Activated CD4-positive, alpha-beta memory T cell treated with anti-CD3 and anti-CD28 coated beads for 36 hours (primary cell): ENCODE results near the gene EPS8. TPM values are rescaled to one million over a fixed set of nuclear protein-coding genes. Genes with fewer than 3 reads are reported as not detected.
"Not testable (repeated sequence)": the region's sequence is repeated elsewhere in the genome, so short reads cannot be mapped to it uniquely, and the experiment has no call there.

Experiments
- CTCF ChIA-PET: fragments of 350-600 bp; sonication (Branson Sonifier 250); formaldehyde crosslinking; loops from one replicate; lab custom pipeline; 2021; ENCODE audit warnings: antibody characterized with exemption, inconsistent platforms; lab: Charles Lee
- POLR2A ChIA-PET: fragments of 350-600 bp; sonication (Branson Sonifier 250); formaldehyde crosslinking; loops from one replicate; lab custom pipeline; 2021; ENCODE audit warnings: antibody characterized with exemption; lab: Charles Lee
- DNase-seq: peaks from one replicate; pipeline ENCODE4 v3.0.0-alpha.2; 2020
- H3K27ac Mint-ChIP-seq: one replicate; pipeline ENCODE4 v1.8.0; 2021; ENCODE audit warnings: mixed read lengths
- H3K27me3 Mint-ChIP-seq: one replicate; pipeline ENCODE4 v1.8.0; 2021; ENCODE audit warnings: mixed read lengths
- H3K36me3 Mint-ChIP-seq: one replicate; pipeline ENCODE4 v1.8.0; 2021; ENCODE audit warnings: mixed read lengths
- H3K4me1 Mint-ChIP-seq: one replicate; pipeline ENCODE4 v1.8.0; 2021; ENCODE audit warnings: low read depth, mixed read lengths
- H3K4me3 Mint-ChIP-seq: one replicate; pipeline ENCODE4 v1.8.0; 2021; ENCODE audit warnings: mild to moderate bottlenecking, mixed read lengths
- H3K9me3 Mint-ChIP-seq: one replicate; pipeline ENCODE4 v1.8.0; 2021; ENCODE audit warnings: mixed read lengths
- intact Hi-C: fragments of 100-400 bp; cut with micrococcal nuclease; formaldehyde crosslinking; loops from one replicate; pipeline ENCODE4 v1.15.1; 2023
- total RNA-seq, 2 experiments: library from RNA; stranded (reverse); gene quantifications; one replicate each; pipeline ENCODE4 v1.2.3, GENCODE V29; 2021

Gene EPS8
- total RNA-seq, 2 experiments from 2014 or later, result 3.2 to 3.5 TPM

DNA sequence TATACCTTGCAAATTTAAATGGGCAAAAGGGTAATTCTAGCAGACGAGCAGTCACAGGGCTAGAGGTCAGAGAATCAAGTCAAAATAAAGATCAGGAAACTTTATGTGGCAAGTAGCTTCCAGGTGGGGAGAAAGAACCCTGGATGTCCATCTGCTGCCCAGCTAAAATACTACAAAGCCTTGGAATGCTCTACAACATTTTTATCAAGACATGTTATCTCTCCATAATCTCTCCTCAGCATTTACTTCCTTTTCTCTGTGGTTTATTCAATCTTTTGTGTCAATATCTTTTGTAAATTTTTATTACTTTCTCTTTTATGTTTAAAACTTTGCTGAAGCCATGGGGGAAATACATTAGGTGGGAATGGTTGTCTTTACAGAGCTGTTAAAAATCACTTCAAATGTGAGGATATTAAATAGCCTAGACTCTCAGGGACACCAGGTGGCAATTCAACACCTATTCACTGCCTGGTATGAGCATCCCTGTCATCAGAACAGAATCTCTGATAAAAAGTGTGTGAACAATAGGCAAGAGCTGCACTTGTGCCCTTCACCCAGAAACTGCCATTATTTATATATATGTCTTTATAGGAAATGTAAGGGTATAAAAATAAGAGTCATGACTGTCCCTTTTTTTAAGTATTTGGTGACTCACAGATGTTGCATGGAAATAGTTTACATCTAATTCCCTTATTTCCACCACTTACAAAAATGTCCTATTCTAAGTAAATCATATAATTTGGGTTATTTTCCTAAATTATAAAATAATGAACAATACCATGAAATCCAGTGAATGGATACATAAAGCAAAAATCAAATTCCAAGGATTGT lies 152.9 kb downstream of the EPS8 start:
- CTCF ChIA-PET, result interaction anchor here (0.8 kb wide), 1 partner anchor 52 kb away, joined by 3 read pairs; no protein-coding TSS in a partner anchor

DNA sequence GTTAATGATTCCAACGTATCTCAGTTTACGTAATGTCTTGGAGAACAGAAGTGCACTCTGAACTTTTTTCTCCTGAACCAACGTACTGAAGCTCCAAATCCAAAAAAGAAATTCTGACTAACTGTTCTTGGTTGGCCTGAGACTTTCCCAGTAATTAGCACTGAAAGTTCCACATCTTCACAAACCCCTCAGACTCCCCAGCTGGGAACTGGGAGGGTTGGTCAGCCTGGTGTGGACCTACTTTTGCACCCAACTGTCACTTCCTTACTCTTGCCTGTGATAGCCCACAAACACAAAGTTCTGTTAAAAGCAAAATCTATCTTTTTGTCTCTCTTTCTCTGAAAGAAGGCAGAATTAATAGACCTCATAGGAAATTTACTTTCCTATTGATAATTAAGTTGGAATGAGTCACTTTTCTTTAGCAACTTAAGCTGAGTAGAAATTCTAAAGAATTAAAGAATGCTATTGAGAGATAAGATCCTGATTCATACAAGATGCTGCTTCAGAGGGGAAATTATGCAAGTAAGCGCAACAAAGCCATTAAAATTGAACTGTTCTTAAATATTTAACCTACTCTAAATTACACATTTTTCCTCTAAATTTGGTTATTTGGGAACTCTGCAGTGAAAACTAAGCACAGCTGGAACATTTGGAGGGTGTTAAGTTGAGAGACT lies 155.0 kb downstream of the EPS8 start:
- intact Hi-C loops, result no loop called here
- no peaks in the 10 kb centered on the region for H3K4me1 Mint-ChIP-seq
- peaks cover 2% of the 10 kb centered on the region for H3K27me3 Mint-ChIP-seq
- ChIA-PET POLR2A (no interaction called here), CTCF (interaction anchor here (0.5 to 1.2 kb wide), 3 partner anchors 11 to 50 kb away, joined by 3 to 4 read pairs (median 4); no protein-coding TSS in a partner anchor)
- no peaks in the 10 kb centered on the region for H3K9me3 Mint-ChIP-seq
- no peak overlapping the region for H3K4me3 Mint-ChIP-seq
- H3K36me3 Mint-ChIP-seq, result no peaks in the 10 kb centered on the region
- H3K27ac Mint-ChIP-seq, result no peak overlapping the region
- no peak for DNase-seq

More for the DNA sequence above, 152.9 kb downstream of the EPS8 start:
- Mint-ChIP-seq H3K27ac (no peak overlapping the region), H3K9me3 (no peaks in the 10 kb centered on the region), H3K4me1 (no peaks in the 10 kb centered on the region), H3K4me3 (no peak overlapping the region), H3K27me3 (peaks cover 4% of the 10 kb centered on the region), H3K36me3 (no peaks in the 10 kb centered on the region)
- intact Hi-C loops, result no loop called here
- DNase-seq, result no peak
- POLR2A ChIA-PET, result no interaction called here

DNA sequence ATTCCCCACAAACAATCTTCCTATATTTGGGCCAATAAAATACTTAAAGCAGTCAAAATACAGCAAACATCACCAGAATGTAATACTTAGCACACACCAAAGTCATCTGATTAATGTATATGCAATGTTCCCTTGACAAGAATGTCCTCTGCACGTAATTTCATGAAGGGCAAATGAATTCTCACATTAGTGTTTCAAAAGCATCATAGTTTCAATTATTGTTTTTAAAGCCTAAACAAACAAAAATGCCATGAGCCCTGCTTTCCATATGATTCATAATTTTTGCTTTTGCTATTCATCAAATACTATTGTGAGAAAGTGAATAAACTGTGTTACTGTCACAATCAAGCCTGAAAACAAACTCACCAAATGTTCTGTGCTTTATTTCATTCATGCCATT lies 156.0 kb downstream of the EPS8 start:
- no peak overlapping the region for H3K27ac Mint-ChIP-seq

DNA sequence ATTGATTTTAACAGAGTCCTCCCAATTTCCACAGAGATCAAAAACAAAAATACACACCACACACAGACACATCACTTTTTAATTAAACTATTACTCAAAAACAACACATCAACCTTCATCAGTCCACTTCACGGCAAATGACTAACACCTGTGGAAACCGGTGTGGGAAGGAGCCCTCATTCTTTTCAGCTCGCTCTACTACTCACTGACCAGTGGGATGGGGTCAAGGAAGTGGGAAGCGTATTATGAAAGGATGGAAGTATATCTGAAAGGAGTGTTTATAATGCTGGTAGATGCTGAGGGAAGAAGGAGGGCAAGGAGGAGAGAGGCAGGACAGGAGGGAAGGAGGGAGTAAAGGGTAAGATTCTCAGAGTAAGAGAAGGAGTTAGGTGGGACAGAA lies 156.5 kb downstream of the EPS8 start:
- peaks cover 1% of the 10 kb centered on the region for H3K27me3 Mint-ChIP-seq
- intact Hi-C loops, result no loop called here
- no peaks in the 10 kb centered on the region for H3K4me1 Mint-ChIP-seq
- no peak for DNase-seq
- H3K9me3 Mint-ChIP-seq, result no peaks in the 10 kb centered on the region
- CTCF ChIA-PET, result no interaction called here
- POLR2A ChIA-PET, result no interaction called here
- no peak overlapping the region for H3K27ac Mint-ChIP-seq
- H3K4me3 Mint-ChIP-seq, result no peak overlapping the region
- H3K36me3 Mint-ChIP-seq, result no peaks in the 10 kb centered on the region

More for the DNA sequence above, 156.0 kb downstream of the EPS8 start:
- POLR2A ChIA-PET, result no interaction called here
- CTCF ChIA-PET, result interaction anchor here (0.5 to 1.2 kb wide), 3 partner anchors 12 to 49 kb away, joined by 3 to 4 read pairs (median 4); no protein-coding TSS in a partner anchor
- H3K4me1 Mint-ChIP-seq, result no peaks in the 10 kb centered on the region
- peaks cover 2% of the 10 kb centered on the region for H3K27me3 Mint-ChIP-seq
- H3K4me3 Mint-ChIP-seq, result no peak overlapping the region
- DNase-seq, result no peak
- H3K36me3 Mint-ChIP-seq, result no peaks in the 10 kb centered on the region
- intact Hi-C loops, result no loop called here
- no peaks in the 10 kb centered on the region for H3K9me3 Mint-ChIP-seq

DNA sequence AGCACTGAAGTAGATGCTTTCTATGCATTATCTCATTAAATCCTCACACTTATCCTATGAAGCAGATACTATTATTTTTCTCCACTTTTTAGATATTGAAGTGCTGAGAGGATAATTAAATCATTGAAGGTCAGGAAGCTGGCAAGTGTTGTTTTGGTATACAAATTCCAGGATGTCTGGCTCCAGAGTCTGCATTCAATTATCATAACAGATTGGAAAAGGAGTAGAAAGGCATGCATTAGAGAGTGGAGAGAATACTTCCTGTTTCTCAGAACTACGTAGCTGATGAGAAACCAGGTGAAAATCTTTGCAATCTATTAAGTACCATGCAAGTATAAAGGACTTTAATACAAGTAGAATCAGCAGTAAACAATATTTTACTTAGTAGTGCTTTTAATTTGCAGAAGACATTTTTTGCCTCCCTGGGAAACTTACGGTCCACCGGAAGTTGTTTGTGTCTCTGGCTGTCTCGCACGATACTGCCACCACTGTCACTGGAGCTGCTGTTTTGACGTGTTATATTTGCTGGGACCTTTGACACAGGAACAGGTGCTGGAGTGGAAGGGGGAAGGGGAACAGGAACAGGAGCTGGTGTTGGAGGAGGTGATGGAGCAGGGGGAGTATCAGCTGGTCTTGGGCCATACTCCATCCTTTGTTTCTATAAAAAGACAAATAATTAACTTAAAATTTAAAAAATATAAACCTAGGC lies 158.0 kb downstream of the EPS8 start:
- no peaks in the 10 kb centered on the region for H3K4me1 Mint-ChIP-seq
- no peak overlapping the region for H3K27ac Mint-ChIP-seq
- H3K36me3 Mint-ChIP-seq, result no peaks in the 10 kb centered on the region
- no peak overlapping the region for H3K4me3 Mint-ChIP-seq
- ChIA-PET CTCF (no interaction called here), POLR2A (no interaction called here)
- intact Hi-C loops, result no loop called here
- no peak for DNase-seq
- H3K9me3 Mint-ChIP-seq, result no peaks in the 10 kb centered on the region
- no peaks in the 10 kb centered on the region for H3K27me3 Mint-ChIP-seq

DNA sequence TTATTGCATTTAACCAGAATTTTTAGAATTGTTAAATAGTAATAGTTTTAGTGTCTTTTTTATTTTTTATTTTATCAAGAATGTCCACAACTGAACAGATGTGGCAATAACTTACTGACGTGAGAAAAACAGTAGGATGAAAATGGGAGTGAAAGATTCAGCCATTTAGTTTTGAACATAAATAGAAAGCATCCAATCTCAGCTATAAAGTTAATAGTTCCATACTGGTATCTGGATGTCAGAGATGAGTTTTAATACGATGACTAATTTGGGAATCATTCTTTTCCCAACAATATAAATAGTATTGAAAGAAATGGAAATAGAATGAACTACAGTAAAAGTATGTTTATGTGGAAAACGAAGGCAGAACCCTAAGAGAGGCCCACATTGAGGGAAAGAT lies 159.4 kb downstream of the EPS8 start:
- Mint-ChIP-seq H3K36me3 (no peaks in the 10 kb centered on the region), H3K4me1 (no peaks in the 10 kb centered on the region), H3K27ac (no peak overlapping the region), H3K27me3 (no peaks in the 10 kb centered on the region), H3K4me3 (no peak overlapping the region), H3K9me3 (no peaks in the 10 kb centered on the region)
- ChIA-PET CTCF (no interaction called here), POLR2A (no interaction called here)
- DNase-seq, result no peak
- intact Hi-C loops, result no loop called here

DNA sequence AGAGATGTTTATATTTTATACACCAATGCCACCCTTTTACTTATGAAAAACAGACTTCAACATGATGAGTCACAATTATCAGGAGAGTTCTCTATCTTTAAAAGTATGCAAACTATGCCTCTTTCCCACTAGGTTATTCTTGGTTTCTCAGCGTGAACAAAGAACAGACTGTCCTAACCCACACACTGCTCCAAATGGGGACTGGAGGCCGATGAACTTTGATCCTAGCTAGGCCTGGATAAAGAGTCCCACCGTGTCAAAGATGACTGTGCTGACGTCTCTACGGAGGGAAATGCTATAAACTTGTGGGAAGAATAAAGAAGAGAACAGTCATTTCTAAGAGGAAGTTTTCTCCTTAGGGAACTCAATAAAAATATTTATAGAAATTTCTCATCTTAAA lies 160.1 kb downstream of the EPS8 start:
- H3K36me3 Mint-ChIP-seq, result no peaks in the 10 kb centered on the region
- no peak overlapping the region for H3K27ac Mint-ChIP-seq
- intact Hi-C loops, result no loop called here
- ChIA-PET POLR2A (no interaction called here), CTCF (no interaction called here)
- no peak overlapping the region for H3K4me3 Mint-ChIP-seq
- no peak for DNase-seq
- no peaks in the 10 kb centered on the region for H3K9me3 Mint-ChIP-seq
- H3K27me3 Mint-ChIP-seq, result no peaks in the 10 kb centered on the region
- H3K4me1 Mint-ChIP-seq, result no peaks in the 10 kb centered on the region

DNA sequence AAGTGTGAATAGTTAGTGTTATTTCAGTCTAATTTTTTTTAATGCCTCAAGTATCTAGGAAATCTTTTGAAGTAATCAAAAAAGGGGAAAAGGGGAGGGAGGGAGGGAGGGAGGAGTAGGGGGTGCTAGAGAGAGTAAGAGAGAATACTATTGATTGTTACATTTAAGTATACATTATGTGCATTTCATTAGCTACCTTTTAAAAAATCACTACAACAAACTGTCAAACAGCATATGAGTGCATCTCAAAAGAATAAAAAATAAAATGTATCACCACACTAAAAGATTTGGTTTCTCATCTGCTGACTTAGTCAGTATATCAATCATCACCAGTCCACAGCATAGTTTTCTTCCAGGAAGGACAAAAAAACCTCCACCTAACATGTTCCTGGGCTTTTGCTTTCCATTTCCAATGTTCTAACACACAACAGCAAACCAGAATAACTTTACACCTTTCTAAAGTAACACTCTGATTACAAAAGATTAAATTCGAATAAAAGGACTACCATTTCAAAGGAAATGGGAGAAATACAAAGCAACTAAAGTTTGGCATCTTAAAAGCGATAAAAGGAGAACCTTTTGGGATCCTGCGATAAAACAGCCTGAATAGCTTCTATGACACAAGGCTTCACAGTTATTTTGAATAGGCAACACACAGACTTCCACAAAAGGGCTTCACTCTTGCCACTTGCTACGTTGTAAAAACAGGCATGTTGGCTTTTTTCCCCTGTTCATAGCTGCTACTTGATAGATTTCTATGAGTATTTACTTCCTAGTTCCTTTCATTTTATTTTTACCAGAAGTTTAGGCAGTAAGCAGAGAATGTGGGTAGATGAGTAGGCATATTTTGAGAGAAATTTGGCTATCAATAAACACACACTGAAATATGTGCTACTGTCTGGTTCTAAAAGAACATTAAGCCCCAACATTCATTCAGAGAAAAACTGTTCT lies 160.9 kb downstream of the EPS8 start:
- Mint-ChIP-seq H3K4me1 (no peaks in the 10 kb centered on the region), H3K9me3 (no peaks in the 10 kb centered on the region), H3K4me3 (no peak overlapping the region), H3K36me3 (no peaks in the 10 kb centered on the region), H3K27ac (no peak overlapping the region), H3K27me3 (no peaks in the 10 kb centered on the region)
- ChIA-PET POLR2A (no interaction called here), CTCF (no interaction called here)
- DNase-seq, result no peak
- intact Hi-C loops, result no loop called here

DNA sequence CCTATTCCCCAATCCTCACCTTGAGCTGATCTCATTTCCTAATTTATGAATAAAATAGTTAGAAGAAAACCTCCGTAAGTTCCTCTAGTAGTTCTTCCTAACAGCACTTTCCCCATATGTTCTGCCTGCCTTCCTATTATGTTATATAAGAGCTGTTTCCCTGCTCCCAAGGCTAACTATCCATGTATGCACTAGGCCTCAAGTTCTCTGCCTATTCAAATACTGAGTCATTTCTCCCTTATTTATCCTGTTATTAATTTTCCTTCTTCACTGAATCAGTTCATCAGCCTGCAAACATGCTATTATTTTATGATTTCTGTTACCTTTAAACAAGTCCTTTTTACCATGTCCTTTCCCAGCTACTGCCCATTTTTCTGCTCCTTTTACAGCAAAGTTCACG lies 164.1 kb downstream of the EPS8 start:
- Mint-ChIP-seq H3K27ac (no peak overlapping the region), H3K27me3 (no peaks in the 10 kb centered on the region), H3K4me1 (no peaks in the 10 kb centered on the region), H3K9me3 (no peaks in the 10 kb centered on the region), H3K36me3 (no peaks in the 10 kb centered on the region), H3K4me3 (no peak overlapping the region)
- CTCF ChIA-PET, result no interaction called here
- POLR2A ChIA-PET, result no interaction called here
- intact Hi-C loops, result no loop called here
- no peak for DNase-seq

DNA sequence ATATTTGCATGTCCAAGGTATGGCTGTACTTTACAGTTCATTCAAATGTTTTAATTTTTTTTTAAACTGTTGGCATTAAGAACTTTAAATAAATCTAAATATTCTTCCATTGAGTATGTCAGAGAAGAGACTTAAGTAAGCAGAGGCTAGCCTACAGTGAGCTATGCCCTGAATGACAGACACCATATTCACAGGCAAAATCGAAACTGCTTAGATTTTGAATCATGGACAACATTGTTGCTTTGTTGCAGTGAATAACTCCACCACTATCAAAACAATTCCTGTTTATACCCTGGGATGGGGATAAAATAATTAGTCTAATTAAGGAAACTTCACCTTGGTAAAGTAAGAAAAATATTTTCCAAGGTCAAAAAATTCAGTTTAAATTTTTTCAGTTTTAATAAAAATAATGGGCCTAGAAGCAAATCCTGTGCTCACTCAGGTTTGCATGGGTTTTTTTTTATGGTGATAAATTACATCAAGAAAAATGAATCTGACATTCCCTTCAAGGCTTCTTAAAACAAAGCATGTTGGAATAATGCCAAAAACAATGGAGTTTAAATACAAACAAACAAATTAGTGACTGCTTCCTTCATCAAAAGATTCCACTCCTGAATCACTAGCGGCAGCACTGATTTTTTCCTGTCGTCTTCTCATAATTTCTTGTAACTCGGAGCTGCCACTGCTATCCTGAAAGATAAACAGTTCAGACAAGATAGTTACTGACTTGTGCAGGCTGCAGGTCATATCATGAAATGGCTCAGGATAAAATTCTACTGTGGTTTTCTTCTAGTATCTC lies 168.2 kb downstream of the EPS8 start:
- Mint-ChIP-seq H3K4me3 (no peak overlapping the region), H3K27me3 (peaks cover 4% of the 10 kb centered on the region), H3K36me3 (no peaks in the 10 kb centered on the region), H3K27ac (no peak overlapping the region), H3K4me1 (no peaks in the 10 kb centered on the region), H3K9me3 (peaks cover 5% of the 10 kb centered on the region)
- intact Hi-C loops, result no loop called here
- no peak for DNase-seq
- ChIA-PET CTCF (interaction anchor here (0.6 kb wide), 1 partner anchor 76 kb away, joined by 3 read pairs; no protein-coding TSS in a partner anchor), POLR2A (no interaction called here)

DNA sequence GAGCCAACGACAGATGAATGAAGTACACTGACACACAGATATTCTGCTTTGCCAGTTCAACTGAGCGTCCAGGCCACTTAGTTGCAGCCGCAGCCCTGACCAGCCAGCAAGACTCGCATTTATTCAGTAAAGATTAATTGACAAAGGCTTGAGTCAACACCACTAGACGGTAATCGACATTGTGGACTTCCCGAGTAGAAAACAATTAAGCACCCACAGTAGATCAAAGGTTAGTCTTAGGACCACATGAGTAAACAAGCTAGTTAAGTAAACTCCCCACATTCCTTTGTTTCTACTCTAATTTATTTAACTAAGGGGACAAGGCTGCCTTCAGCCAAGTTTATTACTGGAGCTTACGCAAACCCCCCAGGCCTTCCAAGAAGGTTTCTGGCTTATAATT lies 172.7 kb downstream of the EPS8 start:
- H3K36me3 Mint-ChIP-seq, H3K27ac Mint-ChIP-seq, H3K4me1 Mint-ChIP-seq, intact Hi-C loops, H3K27me3 Mint-ChIP-seq, H3K4me3 Mint-ChIP-seq, CTCF ChIA-PET, DNase-seq, POLR2A ChIA-PET, H3K9me3 Mint-ChIP-seq: not testable (repeated sequence)
